IPS-18c (cell line): ENCODE data around the gene PCMT1.

ENCODE experiments used
- H3K4me3 ChIP-seq: 2 replicates; pipeline ENCODE4 v1.7.0; 2013; ENCODE audit warnings: low read depth, mild to moderate bottlenecking, low read length, moderate library complexity; ENCODE audit not compliant: insufficient read depth
- H3K9me3 ChIP-seq: one replicate; pipeline ENCODE4 v1.6.1; 2013; ENCODE audit warnings: mild to moderate bottlenecking, low read length, moderate library complexity; ENCODE audit not compliant: control insufficient read depth, insufficient read depth

PCMT1 gene

GRCh38 chr6:149777624-149778023 is 28.1 kb downstream of the PCMT1 start:
- Histone ChIP-seq H3K9me3 (no peaks in the 10 kb centered on the region), H3K4me3 (no peak overlapping the region)

DNA sequence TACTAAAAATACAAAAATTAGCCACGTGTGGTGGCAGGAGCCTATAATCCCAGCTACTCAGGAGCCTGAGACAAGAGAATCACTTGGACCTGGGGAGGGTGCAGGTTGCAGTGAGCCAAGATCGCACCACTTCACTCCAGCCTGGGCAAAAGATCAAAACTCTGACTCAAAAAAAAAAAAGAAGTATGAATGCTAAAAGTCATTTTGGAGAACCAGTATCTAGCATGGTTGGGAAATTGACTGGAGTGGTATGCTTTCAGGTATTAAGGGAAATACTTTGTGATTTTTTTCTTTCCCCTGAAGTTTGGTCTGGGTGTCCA is 30.1 kb downstream of the PCMT1 start:
- no peak overlapping the region for H3K4me3 ChIP-seq
- H3K9me3 ChIP-seq, result no peaks in the 10 kb centered on the region

DNA sequence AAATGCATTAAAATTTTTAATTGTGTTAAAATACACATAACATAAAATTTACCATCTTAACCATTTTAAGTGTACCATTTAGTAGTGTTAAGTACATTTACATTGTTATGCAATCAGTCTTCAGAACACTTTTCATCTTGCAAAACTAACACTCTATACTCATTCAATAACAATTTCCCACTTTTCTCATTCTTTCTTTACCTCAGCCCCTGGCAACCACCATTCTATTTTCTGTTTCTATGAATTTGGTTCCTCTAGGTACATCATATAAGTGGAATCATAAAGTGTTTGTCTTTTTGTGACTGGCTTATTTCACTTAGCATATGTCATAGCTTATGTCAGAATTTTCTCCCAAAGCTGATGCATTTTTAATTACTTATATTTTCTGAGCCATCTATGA is 32.2 kb downstream of the PCMT1 start:
- H3K9me3 ChIP-seq, result no peaks in the 10 kb centered on the region
- H3K4me3 ChIP-seq, result no peak overlapping the region

DNA sequence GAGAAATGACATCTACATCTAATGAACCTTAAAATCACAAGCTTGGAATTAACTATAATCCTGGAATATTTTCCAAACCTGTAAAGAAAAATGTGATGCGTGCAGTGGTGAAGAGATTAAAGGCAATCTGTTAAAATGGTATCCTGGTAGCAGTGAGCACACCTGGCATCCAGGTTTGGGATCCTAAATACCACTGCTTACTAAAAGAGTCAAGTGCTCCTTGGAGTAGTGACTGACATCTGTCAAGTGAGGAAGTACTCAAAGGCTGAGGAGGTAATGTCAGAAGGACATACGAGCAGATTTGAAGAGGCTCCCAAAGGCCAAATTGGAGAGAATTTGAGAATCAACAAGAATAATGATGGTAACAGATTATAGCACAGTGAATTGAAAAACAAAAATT is 32.8 kb downstream of the PCMT1 start:
- no peak overlapping the region for H3K4me3 ChIP-seq
- no peaks in the 10 kb centered on the region for H3K9me3 ChIP-seq

DNA sequence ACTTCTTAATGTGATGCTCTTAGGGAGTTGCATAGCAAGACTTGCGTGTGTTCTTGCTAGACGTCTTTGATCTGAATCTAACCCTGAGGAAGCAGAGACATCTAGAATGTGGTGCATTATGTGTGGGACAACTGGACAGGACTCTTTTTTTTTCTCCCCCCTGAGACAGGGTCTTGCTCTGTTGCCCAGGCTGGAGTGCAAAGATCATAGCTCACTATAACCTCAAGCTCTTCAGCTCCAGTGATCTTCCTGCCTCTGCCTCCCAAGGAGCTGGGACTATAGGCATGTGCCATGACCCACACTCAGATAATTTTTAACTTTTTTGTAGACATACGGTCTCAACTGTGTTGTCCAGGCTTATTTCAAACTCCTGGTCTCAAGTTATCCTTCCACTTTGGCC is 34.0 kb downstream of the PCMT1 start:
- H3K9me3 ChIP-seq, result no peaks in the 10 kb centered on the region
- no peak overlapping the region for H3K4me3 ChIP-seq

GRCh38 chr6:149806127-149806526 is 56.6 kb downstream of the PCMT1 start:
- no peak overlapping the region for H3K4me3 ChIP-seq
- H3K9me3 ChIP-seq, result no peaks in the 10 kb centered on the region

- H3K4me3 ChIP-seq, result no peak overlapping the region
- no peaks in the 10 kb centered on the region for H3K9me3 ChIP-seq
Measured at GRCh38 chr6:149809798-149810197, 60.3 kb downstream of the PCMT1 start.

GRCh38 chr6:149813351-149813750 is 63.8 kb downstream of the PCMT1 start:
- Histone ChIP-seq H3K4me3 (no peak overlapping the region), H3K9me3 (no peaks in the 10 kb centered on the region)

DNA sequence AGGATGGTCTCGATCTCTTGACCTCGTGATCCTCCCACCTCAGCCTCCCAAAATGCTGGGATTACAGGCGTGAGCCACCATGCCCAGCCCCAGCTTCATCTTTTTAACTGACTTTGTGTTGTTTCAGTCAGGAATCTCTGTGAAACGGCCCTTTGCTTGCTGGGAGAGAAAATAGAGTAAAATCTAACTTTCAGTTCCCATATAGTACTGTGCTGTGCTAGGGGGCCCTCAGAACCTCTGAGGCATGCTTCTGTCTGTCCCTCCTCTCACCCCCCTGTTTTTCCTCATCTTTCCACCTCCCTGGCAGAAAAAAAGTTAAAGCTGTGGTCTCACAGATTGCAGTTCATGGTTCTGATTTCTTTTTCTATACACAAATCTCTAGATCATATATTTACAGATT is 66.2 kb downstream of the PCMT1 start:
- Histone ChIP-seq H3K4me3 (no peak overlapping the region), H3K9me3 (no peaks in the 10 kb centered on the region)

- H3K4me3 ChIP-seq, result no peak overlapping the region
- no peaks in the 10 kb centered on the region for H3K9me3 ChIP-seq
Measured at GRCh38 chr6:149820506-149820905, 71.0 kb downstream of the PCMT1 start.

DNA sequence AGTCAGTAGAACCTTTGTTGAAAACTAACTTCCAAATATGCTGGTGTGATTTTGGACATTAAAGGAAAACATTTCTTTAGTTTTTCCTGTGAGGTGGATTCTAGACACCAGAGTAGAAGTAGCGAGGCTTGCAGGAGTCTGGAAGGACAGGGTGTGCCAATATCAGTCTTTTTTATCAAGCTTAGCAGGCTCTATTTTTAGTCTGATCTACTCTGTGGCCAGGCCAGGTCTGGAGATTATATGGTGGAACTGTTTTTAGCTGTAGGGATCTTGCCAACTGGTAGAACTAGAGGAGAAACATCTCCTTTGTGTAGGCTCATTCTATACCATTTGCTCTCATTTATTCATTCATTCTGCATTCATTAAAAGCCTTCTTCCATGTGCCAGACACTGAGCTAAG is 72.0 kb downstream of the PCMT1 start:
- no peak overlapping the region for H3K4me3 ChIP-seq

GRCh38 chr6:149823013-149823412 is 73.5 kb downstream of the PCMT1 start:
- no peaks in the 10 kb centered on the region for H3K9me3 ChIP-seq
- no peak overlapping the region for H3K4me3 ChIP-seq

More for the DNA sequence above, 72.0 kb downstream of the PCMT1 start:
- no peaks in the 10 kb centered on the region for H3K9me3 ChIP-seq

GRCh38 chr6:149825292-149825691 is 75.8 kb downstream of the PCMT1 start:
- H3K4me3 ChIP-seq, result no peak overlapping the region
- H3K9me3 ChIP-seq, result no peaks in the 10 kb centered on the region

DNA sequence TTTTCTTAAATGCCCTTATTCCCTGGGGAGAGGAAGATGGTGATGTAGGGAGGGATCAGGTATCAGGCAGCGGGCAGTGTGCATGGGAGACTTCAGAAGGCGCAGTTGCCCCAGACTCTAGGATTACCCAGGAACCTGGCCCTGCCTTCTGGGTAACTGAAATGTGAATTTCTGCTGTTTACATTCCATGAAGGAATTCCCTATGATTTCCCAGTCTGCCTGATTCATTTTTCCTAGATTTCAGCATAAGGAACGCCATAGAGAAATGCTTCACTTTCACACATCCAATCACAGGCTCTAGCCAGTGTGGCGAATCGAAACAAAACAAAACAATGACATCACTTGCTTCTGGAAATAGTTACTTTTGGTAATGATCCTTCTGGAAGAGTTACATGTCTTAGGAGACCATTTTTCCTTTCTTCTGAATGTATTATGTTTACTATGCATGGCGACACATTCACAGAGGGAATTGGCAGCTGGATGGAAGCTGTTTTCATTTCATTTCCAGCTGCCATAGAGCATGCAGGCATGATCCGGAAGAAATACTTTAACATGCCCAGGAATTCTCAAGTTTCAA is 81.3 kb downstream of the PCMT1 start:
- Histone ChIP-seq H3K9me3 (no peaks in the 10 kb centered on the region), H3K4me3 (no peak overlapping the region)

DNA sequence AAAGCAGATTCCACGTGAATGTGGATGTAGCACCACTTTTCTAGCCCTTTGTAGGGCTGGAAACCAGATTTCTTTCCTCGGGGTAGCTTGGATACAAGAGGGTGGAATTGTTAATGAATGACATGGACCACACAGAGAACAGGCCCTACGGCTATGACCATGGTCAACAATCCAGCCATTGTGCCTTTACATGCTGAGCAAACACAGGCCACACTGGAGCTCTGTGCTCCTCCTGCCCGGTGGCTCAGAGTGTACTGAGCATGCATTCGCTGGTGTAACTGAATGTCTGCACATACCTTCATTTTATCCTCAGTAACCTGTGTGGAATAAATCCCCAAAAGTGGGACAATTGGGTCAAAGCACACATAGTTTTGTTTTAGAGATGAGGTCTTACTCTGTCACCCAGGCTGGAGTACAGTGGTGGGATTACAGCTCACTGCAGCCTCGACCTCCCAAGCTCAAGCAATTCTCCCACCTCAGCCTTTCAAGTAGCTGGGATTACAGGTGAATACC is 81.8 kb downstream of the PCMT1 start:
- no peaks in the 10 kb centered on the region for H3K9me3 ChIP-seq
- no peak overlapping the region for H3K4me3 ChIP-seq

- Histone ChIP-seq H3K4me3 (no peak overlapping the region), H3K9me3 (no peaks in the 10 kb centered on the region)
Measured at GRCh38 chr6:149833651-149834050, 84.1 kb downstream of the PCMT1 start.

GRCh38 chr6:149834513-149835481 is 85.3 kb downstream of the PCMT1 start:
- no peaks in the 10 kb centered on the region for H3K9me3 ChIP-seq
- no peak overlapping the region for H3K4me3 ChIP-seq

GRCh38 chr6:149840345-149841075 is 91.0 kb downstream of the PCMT1 start:
- H3K9me3 ChIP-seq, result no peaks in the 10 kb centered on the region
- no peak overlapping the region for H3K4me3 ChIP-seq
